Neural progenitor cell (in vitro differentiated cells): Measurements from ENCODE around the gene BCAS3. TPM values are rescaled to one million over a fixed set of nuclear protein-coding genes. Genes with fewer than 3 reads are reported as not detected.

Experiments used
- DNase-seq: peaks from one replicate; pipeline ENCODE4 v3.0.0-alpha.2; 2016; ENCODE audit warnings: low spot score
- H2AFZ ChIP-seq: fragments of 200-600 bp; sonication (generic); replicated peaks from 2 replicates; pipeline ENCODE4 v1.6.1; 2016; ENCODE audit warnings: antibody characterized with exemption
- H3F3A ChIP-seq: fragments of 200-600 bp; sonication (generic); 2 replicates; pipeline ENCODE4 v1.6.1; 2016; ENCODE audit warnings: antibody characterized with exemption, low read depth
- H3K27ac ChIP-seq: fragments of 200-600 bp; sonication (generic); 2 replicates; pipeline ENCODE4 v1.5.1; 2016; ENCODE audit warnings: mild to moderate bottlenecking
- H3K27me3 ChIP-seq: fragments of 200-600 bp; sonication (generic); 2 replicates; pipeline ENCODE4 v1.6.1; 2016; ENCODE audit warnings: mild to moderate bottlenecking, moderate library complexity
- H3K36me3 ChIP-seq: fragments of 200-600 bp; sonication (generic); 2 replicates; pipeline ENCODE4 v1.5.1; 2016
- H3K4me1 ChIP-seq: fragments of 200-600 bp; sonication (generic); 2 replicates; pipeline ENCODE4 v1.6.1; 2016; ENCODE audit warnings: mixed run types
- H3K4me2 ChIP-seq: fragments of 200-600 bp; sonication (generic); 2 replicates; pipeline ENCODE4 v1.6.1; 2016
- H3K4me3 ChIP-seq: fragments of 200-600 bp; sonication (generic); 2 replicates; pipeline ENCODE4 v1.5.1; 2016
- H3K79me2 ChIP-seq: fragments of 200-600 bp; sonication (generic); 2 replicates; pipeline ENCODE4 v1.6.1; 2016; ENCODE audit warnings: low read depth
- H3K9ac ChIP-seq: fragments of 200-600 bp; sonication (generic); 2 replicates; pipeline ENCODE4 v1.6.1; 2016
- H3K9me3 ChIP-seq: fragments of 200-600 bp; sonication (generic); 2 replicates; pipeline ENCODE4 v1.5.1; 2016; ENCODE audit warnings: low read depth
- H4K20me1 ChIP-seq: fragments of 200-600 bp; sonication (generic); 2 replicates; pipeline ENCODE4 v1.6.1; 2016; ENCODE audit warnings: low read depth
- H3K27ac Mint-ChIP-seq: 3 replicates; pipeline ENCODE4 v1.8.0; 2021; ENCODE audit warnings: mixed read lengths
- H3K27me3 Mint-ChIP-seq: 2 replicates; pipeline ENCODE4 v1.8.0; 2022; ENCODE audit warnings: low read depth, mild to moderate bottlenecking, inconsistent platforms, moderate library complexity, mixed read lengths; ENCODE audit not compliant: insufficient read depth
- H3K36me3 Mint-ChIP-seq: 3 replicates; pipeline ENCODE4 v1.8.0; 2021; ENCODE audit warnings: mixed read lengths
- H3K4me1 Mint-ChIP-seq: 3 replicates; pipeline ENCODE4 v1.8.0; 2021; ENCODE audit warnings: mixed read lengths
- H3K4me3 Mint-ChIP-seq: 3 replicates; pipeline ENCODE4 v1.8.0; 2021; ENCODE audit warnings: mild to moderate bottlenecking, moderate library complexity, mixed read lengths
- H3K9me3 Mint-ChIP-seq: 3 replicates; pipeline ENCODE4 v1.8.0; 2020; ENCODE audit warnings: mixed read lengths
- CTCF ChIP-seq: fragments of 200-600 bp; sonication (generic); IDR thresholded peaks from 2 replicates; pipeline ENCODE4 v1.5.1; 2017; ENCODE audit warnings: antibody characterized with exemption, mild to moderate bottlenecking
- EZH2 ChIP-seq: fragments of 200-600 bp; sonication (generic); IDR thresholded peaks from 2 replicates; pipeline ENCODE4 v1.6.1; 2017; ENCODE audit warnings: antibody characterized with exemption, mild to moderate bottlenecking, moderate library complexity
- EZH2phosphoT487 ChIP-seq: fragments of 200-600 bp; sonication (generic); IDR thresholded peaks from 2 replicates; pipeline ENCODE4 v1.6.1; 2017; ENCODE audit warnings: antibody characterized with exemption
- total RNA-seq: library from RNA; depleted of rRNA; stranded (reverse); fragments of >200 nt; gene quantifications from 2 replicates; pipeline ENCODE4 v1.2.3, GENCODE V29; 2015; ENCODE audit warnings: low replicate concordance

Gene BCAS3
- total RNA-seq, 1 donor from 2014 or later: 60.9 TPM

- Mint-ChIP-seq H3K4me1 (peaks cover 17% of the 10 kb centered on the region), H3K27me3 (peaks cover 75% of the 10 kb centered on the region), H3K27ac (no peak overlapping the region), H3K36me3 (no peaks in the 10 kb centered on the region), H3K4me3 (peak overlapping the region; percentile 58), H3K9me3 (peaks cover 3% of the 10 kb centered on the region)
- peak; percentile 59 for DNase-seq
- Histone ChIP-seq H3F3A (peaks cover 6% of the 10 kb centered on the region), H3K79me2 (no peaks in the 10 kb centered on the region), H2AFZ (no peak overlapping the region), H3K4me3 (peak overlapping the region; percentile 36), H4K20me1 (peaks cover 93% of the 10 kb centered on the region), H3K27ac (no peak overlapping the region), H3K27me3 (peaks cover 100% of the 10 kb centered on the region), H3K9me3 (no peaks in the 10 kb centered on the region), H3K36me3 (no peaks in the 10 kb centered on the region), H3K4me1 (peaks cover 16% of the 10 kb centered on the region), H3K9ac (no peak overlapping the region), H3K4me2 (peak overlapping the region; percentile 69)
- TF ChIP-seq EZH2phosphoT487: peak; percentile 95
- peak; percentile 97 for TF ChIP-seq EZH2
- TF ChIP-seq CTCF: no peak
Measured at GRCh38 chr17:61403801-61404662, 726.4 kb downstream of the BCAS3 start.

- Histone ChIP-seq H3K36me3 (no peaks in the 10 kb centered on the region), H3K4me3 (peak overlapping the region; percentile 36), H3K4me1 (peaks cover 13% of the 10 kb centered on the region), H3K4me2 (peak overlapping the region; percentile 69), H3K79me2 (no peaks in the 10 kb centered on the region), H3K9me3 (no peaks in the 10 kb centered on the region), H3K9ac (no peak overlapping the region), H3F3A (peaks cover 6% of the 10 kb centered on the region), H2AFZ (no peak overlapping the region), H4K20me1 (peaks cover 90% of the 10 kb centered on the region), H3K27ac (no peak overlapping the region), H3K27me3 (peaks cover 100% of the 10 kb centered on the region)
- peaks cover 77% of the 10 kb centered on the region for H3K27me3 Mint-ChIP-seq
- peaks cover 3% of the 10 kb centered on the region for H3K9me3 Mint-ChIP-seq
- peaks cover 17% of the 10 kb centered on the region for H3K4me1 Mint-ChIP-seq
- no peak overlapping the region for H3K27ac Mint-ChIP-seq
- TF ChIP-seq EZH2: peak; percentile 12
- no peak for TF ChIP-seq EZH2phosphoT487
- H3K4me3 Mint-ChIP-seq: no peak overlapping the region
- no peak for DNase-seq
- no peaks in the 10 kb centered on the region for H3K36me3 Mint-ChIP-seq
Measured at GRCh38 chr17:61404663-61404912, 726.9 kb downstream of the BCAS3 start.

- H3K4me2 ChIP-seq: peak overlapping the region; percentile 69
- Mint-ChIP-seq H3K9me3 (peaks cover 3% of the 10 kb centered on the region), H3K27ac (no peak overlapping the region), H3K27me3 (peaks cover 81% of the 10 kb centered on the region), H3K4me1 (peaks cover 17% of the 10 kb centered on the region), H3K36me3 (no peaks in the 10 kb centered on the region), H3K4me3 (peak overlapping the region; percentile 46)
- peaks cover 13% of the 10 kb centered on the region for H3K4me1 ChIP-seq
- H4K20me1 ChIP-seq: peaks cover 93% of the 10 kb centered on the region
- no peak overlapping the region for H2AFZ ChIP-seq
- H3K27me3 ChIP-seq: peaks cover 100% of the 10 kb centered on the region
- peaks cover 11% of the 10 kb centered on the region for H3F3A ChIP-seq
- H3K79me2 ChIP-seq: no peaks in the 10 kb centered on the region
- no peak overlapping the region for H3K27ac ChIP-seq
- peak; percentile 91 for TF ChIP-seq EZH2
- peak; percentile 24 for TF ChIP-seq CTCF
- peak; percentile 83 for TF ChIP-seq EZH2phosphoT487
- no peak overlapping the region for H3K9ac ChIP-seq
- peak; percentile 87 for DNase-seq
- H3K4me3 ChIP-seq: peak overlapping the region; percentile 36
- no peaks in the 10 kb centered on the region for H3K9me3 ChIP-seq
- H3K36me3 ChIP-seq: no peaks in the 10 kb centered on the region
Measured at GRCh38 chr17:61404913-61405685, 727.4 kb downstream of the BCAS3 start.
